Ascending aorta (tissue), 2 donors: ENCODE results near the gene RBBP8NL. TPM values are rescaled to one million over a fixed set of nuclear protein-coding genes. Genes with fewer than 3 reads are reported as not detected.

Experiments used
- DNase-seq, 2 donors: peaks; one replicate each; pipeline ENCODE4 v3.0.0-alpha.2; 2019; ENCODE audit warnings: low spot score in 2 of 2
- H3K27ac ChIP-seq, 2 donors: fragments of 200-600 bp; sonication (generic); one replicate each; pipeline ENCODE4 v1.5.1; 2016 to 2017; ENCODE audit warnings: mild to moderate bottlenecking in 1 of 2
- H3K27me3 ChIP-seq: fragments of 200-600 bp; sonication (generic); one replicate; pipeline ENCODE4 v1.5.1; 2017
- H3K36me3 ChIP-seq, 2 donors: fragments of 200-600 bp; sonication (generic); one replicate each; pipeline ENCODE4 v1.5.1; 2016
- H3K4me1 ChIP-seq, 2 donors: fragments of 200-600 bp; sonication (generic); one replicate each; pipeline ENCODE4 v1.5.1; 2016 to 2017; ENCODE audit warnings: mild to moderate bottlenecking in 1 of 2
- H3K4me3 ChIP-seq, 2 donors: fragments of 200-600 bp; sonication (generic); one replicate each; pipeline ENCODE4 v1.5.1; 2016 to 2017; ENCODE audit warnings: mild to moderate bottlenecking in 1 of 2
- H3K9me3 ChIP-seq, 2 donors: fragments of 200-600 bp; sonication (generic); one replicate each; pipeline ENCODE4 v1.5.1; 2016
- intact Hi-C: fragments of 100-400 bp; cut with DNase I; formaldehyde crosslinking; loops from one replicate; pipeline ENCODE4 v1.15.1; 2023
- total RNA-seq: library from RNA; depleted of rRNA; stranded (reverse); fragments of >200 nt; gene quantifications from one replicate; pipeline ENCODE4 v1.1.0, GENCODE V29; 2016
- TF ChIP-seq, protein P1 (sequence below), 3 experiments: fragments of 200-600 bp in 2 of 3; fragments of 450-650 bp in 1 of 3; sonication (generic) in 2 of 3; IDR thresholded peaks; one replicate each; pipeline ENCODE4 v1.5.1; 2016 to 2019; ENCODE audit warnings: antibody characterized with exemption in 3 of 3, mild to moderate bottlenecking in 1 of 3, moderate library complexity in 1 of 3

RBBP8NL gene
- total RNA-seq, 1 donor from 2014 or later, result not detected

DNA sequence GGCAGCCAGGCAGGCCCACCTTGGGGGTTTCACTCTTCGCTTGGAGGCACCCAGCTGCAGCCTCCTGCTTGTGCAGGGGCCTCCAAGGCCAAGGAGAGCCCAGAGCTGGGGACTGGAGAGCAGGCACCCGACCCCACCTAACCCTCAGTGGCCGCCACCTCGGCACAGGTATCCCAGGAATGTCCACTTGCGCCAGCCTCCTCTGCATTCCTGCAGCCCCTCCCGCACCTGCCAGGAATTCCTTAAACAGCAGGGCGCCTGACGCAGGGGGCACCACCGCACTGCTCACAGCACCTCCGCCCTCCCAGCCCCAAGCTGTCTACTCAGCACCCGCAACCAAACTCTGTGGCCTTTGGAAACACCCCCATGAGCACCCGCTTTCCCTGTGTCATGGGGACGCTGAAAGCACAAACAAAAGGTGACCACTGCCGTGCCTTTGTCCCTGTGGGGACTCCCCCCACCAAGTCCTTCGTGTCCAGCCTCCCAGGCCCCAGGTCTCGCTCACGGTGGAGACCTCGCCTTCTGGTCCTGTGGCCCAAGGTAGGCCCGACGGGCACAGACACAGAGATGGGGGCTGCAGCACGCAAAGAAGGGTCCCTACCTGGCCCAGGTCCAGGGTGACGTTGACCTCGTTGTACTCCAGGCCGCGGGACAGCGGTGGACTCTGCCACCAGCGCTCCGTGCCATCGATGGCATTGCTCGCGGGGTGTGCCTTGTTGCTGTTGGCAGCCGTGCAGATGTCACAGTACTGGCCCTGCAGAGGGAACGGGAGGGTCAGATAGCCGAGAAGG is 65.3 kb downstream of the RBBP8NL start:
- TF ChIP-seq, protein P1, sequence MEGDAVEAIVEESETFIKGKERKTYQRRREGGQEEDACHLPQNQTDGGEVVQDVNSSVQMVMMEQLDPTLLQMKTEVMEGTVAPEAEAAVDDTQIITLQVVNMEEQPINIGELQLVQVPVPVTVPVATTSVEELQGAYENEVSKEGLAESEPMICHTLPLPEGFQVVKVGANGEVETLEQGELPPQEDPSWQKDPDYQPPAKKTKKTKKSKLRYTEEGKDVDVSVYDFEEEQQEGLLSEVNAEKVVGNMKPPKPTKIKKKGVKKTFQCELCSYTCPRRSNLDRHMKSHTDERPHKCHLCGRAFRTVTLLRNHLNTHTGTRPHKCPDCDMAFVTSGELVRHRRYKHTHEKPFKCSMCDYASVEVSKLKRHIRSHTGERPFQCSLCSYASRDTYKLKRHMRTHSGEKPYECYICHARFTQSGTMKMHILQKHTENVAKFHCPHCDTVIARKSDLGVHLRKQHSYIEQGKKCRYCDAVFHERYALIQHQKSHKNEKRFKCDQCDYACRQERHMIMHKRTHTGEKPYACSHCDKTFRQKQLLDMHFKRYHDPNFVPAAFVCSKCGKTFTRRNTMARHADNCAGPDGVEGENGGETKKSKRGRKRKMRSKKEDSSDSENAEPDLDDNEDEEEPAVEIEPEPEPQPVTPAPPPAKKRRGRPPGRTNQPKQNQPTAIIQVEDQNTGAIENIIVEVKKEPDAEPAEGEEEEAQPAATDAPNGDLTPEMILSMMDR (IDR thresholded peaks at IDR 0.05), result no peak
- Histone ChIP-seq H3K36me3 (peaks cover 0 to 11% of the 10 kb centered on the region in 2 donors), H3K9me3 (no peaks in the 10 kb centered on the region), H3K27me3 (no peaks in the 10 kb centered on the region), H3K4me1 (peaks cover 57 to 77% of the 10 kb centered on the region in 2 donors), H3K27ac (peak overlapping the region; percentile 91 to 98), H3K4me3 (no peak overlapping the region)
- DNase-seq, result peak in 1 of 2 donors; percentile 64
- intact Hi-C loops, result no loop called here

DNA sequence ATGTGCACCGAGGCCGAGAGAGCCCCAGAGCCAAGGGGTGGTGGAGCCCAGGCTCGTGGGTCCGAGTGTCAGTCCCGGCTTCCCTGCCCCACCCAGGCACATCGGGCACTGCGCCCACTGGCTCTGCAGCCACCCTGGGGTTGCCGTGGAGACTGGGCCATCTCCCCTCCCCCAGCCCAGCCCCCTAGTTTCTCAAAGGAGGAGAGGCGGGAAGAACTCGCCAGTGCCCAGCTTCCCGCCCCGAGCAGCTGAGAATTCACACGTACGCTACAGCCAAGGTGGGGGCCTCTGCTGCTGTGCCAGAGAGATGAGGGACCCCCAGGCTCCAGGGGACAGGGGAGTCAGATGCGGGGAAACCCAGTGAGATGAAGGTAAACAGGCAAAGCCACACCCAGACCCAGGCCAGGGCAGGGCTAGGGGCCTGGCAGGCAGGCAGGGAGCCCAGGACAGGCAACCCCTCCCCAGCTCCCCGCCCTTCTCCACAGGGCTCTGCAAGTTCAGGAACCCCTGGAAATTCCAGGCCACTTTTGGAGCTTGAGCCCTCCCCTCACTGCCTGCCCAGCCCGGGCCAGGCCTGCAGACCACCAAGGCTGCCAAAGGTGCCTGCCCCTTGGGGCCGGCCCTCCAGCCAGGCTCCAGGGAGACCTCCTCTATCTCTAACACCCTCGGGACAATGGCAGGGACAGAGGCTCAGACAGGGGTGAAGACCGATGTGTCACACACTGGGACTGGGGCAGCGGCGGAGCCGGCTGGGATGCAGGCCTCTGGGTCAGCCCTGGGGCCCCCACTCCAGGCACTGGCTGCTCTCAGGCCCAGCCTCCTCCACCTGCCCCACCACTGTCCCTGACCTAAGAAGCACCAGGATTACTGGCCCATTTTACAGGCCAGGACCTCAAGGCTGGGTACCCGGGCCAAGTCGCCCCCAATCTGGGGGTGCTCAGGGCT is 66.2 kb downstream of the RBBP8NL start:
- no peaks in the 10 kb centered on the region for H3K9me3 ChIP-seq
- H3K27me3 ChIP-seq, result no peaks in the 10 kb centered on the region
- H3K27ac ChIP-seq, result peak overlapping the region; percentile 91 to 98
- H3K4me1 ChIP-seq, result peaks cover 60 to 83% of the 10 kb centered on the region in 2 donors
- intact Hi-C loops, result no loop called here
- peaks cover 0 to 11% of the 10 kb centered on the region in 2 donors for H3K36me3 ChIP-seq
- no peak overlapping the region for H3K4me3 ChIP-seq
- TF ChIP-seq, protein P1 (IDR thresholded peaks at IDR 0.05), result no peak
- DNase-seq, result peak in 1 of 2 donors; percentile 63

Other genes starting within 250 kb of the RBBP8NL start
- 14.5 TPM for gene MTG2, start 244.5 kb downstream of the RBBP8NL start, total RNA-seq
- 0.21 TPM for gene HRH3, start 207.3 kb downstream of the RBBP8NL start, total RNA-seq
- 25.0 TPM for gene OSBPL2, start 189.0 kb downstream of the RBBP8NL start, total RNA-seq
- 236 TPM for gene ADRM1, start 124.5 kb downstream of the RBBP8NL start, total RNA-seq
- 469 TPM for gene LAMA5, start 60.2 kb downstream of the RBBP8NL start, total RNA-seq
- 1,828 TPM for gene RPS21, start 40.4 kb downstream of the RBBP8NL start, total RNA-seq
- gene CABLES2, start 20.3 kb downstream of the RBBP8NL start, total RNA-seq, result 0.43 TPM
- not detected for gene GATA5, start 48.5 kb upstream of the RBBP8NL start, total RNA-seq
- gene SLCO4A1, start 215.0 kb upstream of the RBBP8NL start, total RNA-seq, result 160 TPM